Duodenal mucosa (tissue), 2 donors: ENCODE results near the gene INO80D.
"Not testable (repeated sequence)": the region's sequence is repeated elsewhere in the genome, so short reads cannot be mapped to it uniquely, and the experiment has no call there.

Source experiments
- H3K27ac ChIP-seq: one replicate; pipeline ENCODE4 v1.7.0; 2013; ENCODE audit warnings: low read depth, low read length
- H3K27me3 ChIP-seq, 2 donors: one replicate each; pipeline ENCODE4 v1.7.0; 2013; ENCODE audit warnings: low read length in 2 of 2, control low read depth in 1 of 2; ENCODE audit not compliant: insufficient read depth in 2 of 2, control insufficient read depth in 1 of 2
- H3K36me3 ChIP-seq, 2 donors: one replicate each; pipeline ENCODE4 v1.7.0; 2013; ENCODE audit warnings: low read length in 2 of 2, control low read depth in 1 of 2; ENCODE audit not compliant: insufficient read depth in 2 of 2, control insufficient read depth in 1 of 2
- H3K4me1 ChIP-seq, 2 donors: one replicate each; pipeline ENCODE4 v1.7.0; 2013; ENCODE audit warnings: low read length in 2 of 2, control low read depth in 1 of 2; ENCODE audit not compliant: insufficient read depth in 2 of 2, control insufficient read depth in 1 of 2
- H3K4me3 ChIP-seq, 2 donors: one replicate each; pipeline ENCODE4 v1.7.0; 2013; ENCODE audit warnings: low read length in 2 of 2, low read depth in 1 of 2
- H3K9ac ChIP-seq, 2 donors: one replicate each; pipeline ENCODE4 v1.7.0; 2013; ENCODE audit warnings: low read length in 2 of 2, low read depth in 1 of 2
- H3K9me3 ChIP-seq, 2 donors: one replicate each; pipeline ENCODE4 v1.7.0; 2013; ENCODE audit warnings: low read length in 2 of 2, control low read depth in 1 of 2; ENCODE audit not compliant: control insufficient read depth in 1 of 2

INO80D gene

GRCh38 chr2:206085742-206086445 lies at the start of gene INO80D:
Gene INO80D (minus strand): TSS chr2:206086174. CDS start chr2:206063016, 23,158 bp downstream.
- H3K36me3 ChIP-seq, result peaks cover 0 to 7% of the 10 kb centered on the region in 2 donors
- peak within 1 kb of the TSS; percentile 86 to 100 for H3K9ac ChIP-seq
- H3K9me3 ChIP-seq, result no peaks in the 10 kb centered on the region
- peaks cover 8 to 13% of the 10 kb centered on the region in 2 donors for H3K4me1 ChIP-seq
- H3K27ac ChIP-seq, result peak within 1 kb of the TSS; percentile 92
- peak within 1 kb of the TSS; percentile 81 to 90 for H3K4me3 ChIP-seq
- no peaks in the 10 kb centered on the region for H3K27me3 ChIP-seq

- H3K36me3 ChIP-seq, result peaks cover 15 to 69% of the 10 kb centered on the region in 2 donors
These were observed 41.7 kb upstream of the INO80D start for GRCh38 chr2:206127656-206128055.

GRCh38 chr2:206125901-206126300 lies 39.9 kb upstream of the INO80D start:
- H3K27me3 ChIP-seq, result no peaks in the 10 kb centered on the region

More at GRCh38 chr2:206127656-206128055, 41.7 kb upstream of the INO80D start:
- Histone ChIP-seq H3K4me3 (no peak overlapping the region), H3K9ac (no peak overlapping the region), H3K9me3 (no peaks in the 10 kb centered on the region), H3K27ac (no peak overlapping the region), H3K27me3 (no peaks in the 10 kb centered on the region), H3K4me1 (no peaks in the 10 kb centered on the region)

GRCh38 chr2:206122569-206122968 lies 36.6 kb upstream of the INO80D start:
- not testable (repeated sequence) for H3K4me3 ChIP-seq, H3K27ac ChIP-seq, H3K4me1 ChIP-seq, H3K9me3 ChIP-seq, H3K27me3 ChIP-seq, H3K9ac ChIP-seq
- H3K36me3 ChIP-seq, result peaks cover 14 to 63% of the 10 kb centered on the region in 2 donors

More at GRCh38 chr2:206125901-206126300, 39.9 kb upstream of the INO80D start:
- no peak overlapping the region for H3K4me3 ChIP-seq
- H3K4me1 ChIP-seq, result no peaks in the 10 kb centered on the region
- H3K27ac ChIP-seq, result no peak overlapping the region
- no peak overlapping the region for H3K9ac ChIP-seq
- no peaks in the 10 kb centered on the region for H3K9me3 ChIP-seq
- H3K36me3 ChIP-seq, result peaks cover 22 to 74% of the 10 kb centered on the region in 2 donors

- H3K4me3 ChIP-seq, result no peak overlapping the region
- H3K27me3 ChIP-seq, result no peaks in the 10 kb centered on the region
- H3K27ac ChIP-seq, result no peak overlapping the region
- H3K36me3 ChIP-seq, result peaks cover 9 to 17% of the 10 kb centered on the region in 2 donors
- no peaks in the 10 kb centered on the region for H3K4me1 ChIP-seq
- no peak overlapping the region for H3K9ac ChIP-seq
- no peaks in the 10 kb centered on the region for H3K9me3 ChIP-seq
These were observed 30.3 kb upstream of the INO80D start for GRCh38 chr2:206116278-206116677.

- Histone ChIP-seq H3K4me3 (no peak overlapping the region), H3K36me3 (peaks cover 4 to 5% of the 10 kb centered on the region in 2 donors), H3K27ac (no peak overlapping the region), H3K9me3 (no peaks in the 10 kb centered on the region), H3K27me3 (no peaks in the 10 kb centered on the region), H3K9ac (no peak overlapping the region), H3K4me1 (no peaks in the 10 kb centered on the region)
These were observed 29.1 kb upstream of the INO80D start for GRCh38 chr2:206115026-206115578.

GRCh38 chr2:206112846-206113547 lies 27.0 kb upstream of the INO80D start:
- Histone ChIP-seq H3K27ac (no peak overlapping the region), H3K4me3 (no peak overlapping the region), H3K36me3 (peaks cover 0 to 4% of the 10 kb centered on the region in 2 donors), H3K27me3 (no peaks in the 10 kb centered on the region), H3K9me3 (no peaks in the 10 kb centered on the region), H3K4me1 (no peaks in the 10 kb centered on the region), H3K9ac (no peak overlapping the region)

- H3K9me3 ChIP-seq, result no peaks in the 10 kb centered on the region
- H3K4me1 ChIP-seq, result no peaks in the 10 kb centered on the region
- no peak overlapping the region for H3K9ac ChIP-seq
- peaks cover 0 to 4% of the 10 kb centered on the region in 2 donors for H3K36me3 ChIP-seq
- no peak overlapping the region for H3K4me3 ChIP-seq
- no peak overlapping the region for H3K27ac ChIP-seq
- H3K27me3 ChIP-seq, result no peaks in the 10 kb centered on the region
These were observed 26.1 kb upstream of the INO80D start for GRCh38 chr2:206112108-206112507.

- Histone ChIP-seq H3K9ac (no peak overlapping the region), H3K27me3 (no peaks in the 10 kb centered on the region), H3K9me3 (no peaks in the 10 kb centered on the region), H3K36me3 (peaks cover 0 to 4% of the 10 kb centered on the region in 2 donors), H3K27ac (no peak overlapping the region), H3K4me1 (no peaks in the 10 kb centered on the region), H3K4me3 (no peak overlapping the region)
These were observed 22.7 kb upstream of the INO80D start for GRCh38 chr2:206108713-206109112.

GRCh38 chr2:206105541-206105940 lies 19.6 kb upstream of the INO80D start:
- no peaks in the 10 kb centered on the region for H3K4me1 ChIP-seq
- H3K36me3 ChIP-seq, result no peaks in the 10 kb centered on the region
- H3K9ac ChIP-seq, result no peak overlapping the region
- no peak overlapping the region for H3K27ac ChIP-seq
- H3K4me3 ChIP-seq, result no peak overlapping the region
- H3K9me3 ChIP-seq, result no peaks in the 10 kb centered on the region
- no peaks in the 10 kb centered on the region for H3K27me3 ChIP-seq
